Neural cell (in vitro differentiated cells): ENCODE measurements around the gene HPN. TPM values are rescaled to one million over a fixed set of nuclear protein-coding genes. Genes with fewer than 3 reads are reported as not detected.

Experiments
- H2AFZ ChIP-seq: fragments of 200-600, 300-800 bp; sonication (generic), shearing (Covaris generic); 2 replicates; pipeline ENCODE4 v1.6.0; 2014; ENCODE audit warnings: low read depth, mild to moderate bottlenecking, antibody characterized with exemption, low read length, moderate library complexity
- H3F3A ChIP-seq: fragments of 200-600 bp; shearing (Covaris generic); 2 replicates; pipeline ENCODE4 v1.6.1; 2016; ENCODE audit warnings: mild to moderate bottlenecking, moderate library complexity, mixed read lengths, antibody characterized with exemption, low read length; ENCODE audit not compliant: insufficient read depth, poor library complexity, severe bottlenecking
- H3K27ac ChIP-seq: fragments of 200-600, 300-800 bp; sonication (generic), shearing (Covaris generic); 2 replicates; pipeline ENCODE4 v1.5.1; 2014; ENCODE audit warnings: mild to moderate bottlenecking, low read length, moderate library complexity
- H3K27me3 ChIP-seq: fragments of 300-800, 200-600 bp; sonication (generic), shearing (Covaris generic); 2 replicates; pipeline ENCODE4 v1.6.0; 2014; ENCODE audit warnings: mild to moderate bottlenecking, low read depth, low read length, moderate library complexity; ENCODE audit not compliant: insufficient read depth
- H3K36me3 ChIP-seq: fragments of 300-800, 200-600 bp; sonication (generic), shearing (Covaris generic); 2 replicates; pipeline ENCODE4 v1.5.1; 2014; ENCODE audit warnings: mild to moderate bottlenecking, antibody characterized with exemption, low read length, moderate library complexity; ENCODE audit not compliant: insufficient read depth
- H3K4me2 ChIP-seq: fragments of 300-800, 200-600 bp; sonication (generic), shearing (Covaris generic); 2 replicates; pipeline ENCODE4 v1.6.0; 2014; ENCODE audit warnings: mild to moderate bottlenecking, low read length
- H3K4me3 ChIP-seq: fragments of 300-800, 200-600 bp; sonication (generic), shearing (Covaris generic); 2 replicates; pipeline ENCODE4 v1.5.1; 2014; ENCODE audit warnings: mild to moderate bottlenecking, low read length, moderate library complexity
- H3K79me2 ChIP-seq: fragments of 200-600 bp; shearing (Covaris generic); replicated peaks from 2 replicates; pipeline ENCODE4 v1.6.0; 2014; ENCODE audit warnings: mild to moderate bottlenecking, low read length, moderate library complexity; ENCODE audit not compliant: insufficient read depth
- H3K9ac ChIP-seq: fragments of 300-800, 200-600 bp; sonication (generic), shearing (Covaris generic); 2 replicates; pipeline ENCODE4 v1.6.1; 2016; ENCODE audit warnings: mild to moderate bottlenecking, low read length, mixed read lengths
- H3K9me2 ChIP-seq: fragments of 200-600 bp; shearing (Covaris generic); 2 replicates; pipeline ENCODE4 v1.6.1; 2016; ENCODE audit warnings: mild to moderate bottlenecking, low read length, mixed read lengths; ENCODE audit not compliant: insufficient read depth
- H3K9me3 ChIP-seq: fragments of 200-600, 300-800 bp; sonication (generic), shearing (Covaris generic); 2 replicates; pipeline ENCODE4 v1.6.1; 2016; ENCODE audit warnings: mild to moderate bottlenecking, mixed run types, low read length, moderate library complexity, mixed read lengths
- H4K20me1 ChIP-seq: fragments of 200-600 bp; shearing (Covaris generic); 2 replicates; pipeline ENCODE4 v1.6.1; 2016; ENCODE audit warnings: mild to moderate bottlenecking, mixed run types; ENCODE audit not compliant: insufficient read depth
- CTCF ChIP-seq: fragments of 450-650 bp; IDR thresholded peaks from 2 replicates; pipeline ENCODE4 v1.5.1; 2014; ENCODE audit warnings: antibody characterized with exemption, mild to moderate bottlenecking, moderate library complexity; ENCODE audit not compliant: poor library complexity, severe bottlenecking
- EP300 ChIP-seq: fragments of 450-650 bp; conservative IDR thresholded peaks from 2 replicates; pipeline ENCODE4 v1.6.1; 2014; ENCODE audit warnings: antibody characterized with exemption, mild to moderate bottlenecking, moderate library complexity; ENCODE audit not compliant: poor library complexity, severe bottlenecking
- MXI1 ChIP-seq: fragments of 450-650 bp; conservative IDR thresholded peaks from 2 replicates; pipeline ENCODE4 v1.6.1; 2014; ENCODE audit warnings: antibody characterized with exemption, mild to moderate bottlenecking; ENCODE audit not compliant: poor library complexity, severe bottlenecking
- POLR2AphosphoS5 ChIP-seq: IDR thresholded peaks from 2 replicates; pipeline ENCODE4 v1.6.1; 2012
- RAD21 ChIP-seq: fragments of 450-650 bp; conservative IDR thresholded peaks from 2 replicates; pipeline ENCODE4 v1.6.1; 2014; ENCODE audit warnings: antibody characterized with exemption, mild to moderate bottlenecking, moderate library complexity
- REST ChIP-seq: IDR thresholded peaks from 2 replicates; pipeline ENCODE4 v1.6.1; 2012; ENCODE audit warnings: borderline replicate concordance
- SMC3 ChIP-seq: fragments of 450-650 bp; conservative IDR thresholded peaks from 2 replicates; pipeline ENCODE4 v1.6.1; 2014; ENCODE audit warnings: antibody characterized with exemption, mild to moderate bottlenecking, moderate library complexity; ENCODE audit not compliant: poor library complexity
- polyA plus RNA-seq: library from polyadenylated mRNA; depleted of rRNA; stranded (reverse); fragments of >200 nt; gene quantifications from 2 replicates; pipeline ENCODE4 v1.2.3, GENCODE V29; 2014

The HPN gene
- polyA plus RNA-seq, 1 donor from 2014 or later = 0.15 TPM

GRCh38 chr19:35066691-35067563 lies 25.4 kb downstream of the HPN start:
- H3K27me3 ChIP-seq = no peaks in the 10 kb centered on the region
- H3K79me2 ChIP-seq = no peaks in the 10 kb centered on the region
- no peak overlapping the region for H2AFZ ChIP-seq
- no peak overlapping the region for H3K27ac ChIP-seq
- H3F3A ChIP-seq = no peaks in the 10 kb centered on the region
- H3K4me3 ChIP-seq = no peak overlapping the region
- H3K9me3 ChIP-seq = no peaks in the 10 kb centered on the region
- H4K20me1 ChIP-seq = no peaks in the 10 kb centered on the region
- TF ChIP-seq SMC3 = peak; percentile 54
- TF ChIP-seq CTCF = peak; percentile 59
- TF ChIP-seq RAD21 = peak; percentile 60
- no peak for TF ChIP-seq EP300
- H3K9ac ChIP-seq = no peak overlapping the region
- H3K4me2 ChIP-seq = no peak overlapping the region
- H3K36me3 ChIP-seq = no peaks in the 10 kb centered on the region
- no peaks in the 10 kb centered on the region for H3K9me2 ChIP-seq

- Histone ChIP-seq H3K36me3 (no peaks in the 10 kb centered on the region), H3F3A (no peaks in the 10 kb centered on the region), H3K79me2 (no peaks in the 10 kb centered on the region), H3K9me2 (no peaks in the 10 kb centered on the region), H3K27ac (no peak overlapping the region), H3K4me2 (no peak overlapping the region), H2AFZ (no peak overlapping the region), H3K27me3 (no peaks in the 10 kb centered on the region), H3K4me3 (no peak overlapping the region), H3K9ac (no peak overlapping the region), H3K9me3 (no peaks in the 10 kb centered on the region), H4K20me1 (no peaks in the 10 kb centered on the region)
- TF ChIP-seq CTCF (no peak), RAD21 (no peak), EP300 (no peak), REST (no peak), POLR2AphosphoS5 (no peak), MXI1 (no peak), SMC3 (no peak)
Measured at GRCh38 chr19:35068941-35069634, 27.6 kb downstream of the HPN start.
